ENCODE data around the gene MINAR1.

DNA sequence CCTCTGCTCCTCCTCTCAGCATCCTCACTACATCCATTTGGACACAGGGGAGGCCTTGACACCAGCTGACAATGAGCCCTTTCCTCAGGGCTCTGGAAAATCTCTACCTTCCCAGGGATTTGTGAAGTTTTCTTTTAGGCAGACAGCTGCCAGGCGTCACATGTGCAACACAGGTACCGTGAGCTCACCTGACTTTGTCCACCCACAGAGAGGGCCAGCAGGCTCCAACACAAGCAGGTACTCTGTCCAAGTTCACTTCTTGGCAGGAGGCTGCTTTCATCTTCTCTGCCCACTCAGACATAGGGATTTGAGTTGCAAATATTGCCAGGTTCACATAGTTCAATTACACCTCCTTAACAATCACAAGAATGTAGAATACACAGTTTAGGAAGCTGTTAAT lies 15.3 kb upstream of the MINAR1 start:
- TF ChIP-seq, protein P1, sequence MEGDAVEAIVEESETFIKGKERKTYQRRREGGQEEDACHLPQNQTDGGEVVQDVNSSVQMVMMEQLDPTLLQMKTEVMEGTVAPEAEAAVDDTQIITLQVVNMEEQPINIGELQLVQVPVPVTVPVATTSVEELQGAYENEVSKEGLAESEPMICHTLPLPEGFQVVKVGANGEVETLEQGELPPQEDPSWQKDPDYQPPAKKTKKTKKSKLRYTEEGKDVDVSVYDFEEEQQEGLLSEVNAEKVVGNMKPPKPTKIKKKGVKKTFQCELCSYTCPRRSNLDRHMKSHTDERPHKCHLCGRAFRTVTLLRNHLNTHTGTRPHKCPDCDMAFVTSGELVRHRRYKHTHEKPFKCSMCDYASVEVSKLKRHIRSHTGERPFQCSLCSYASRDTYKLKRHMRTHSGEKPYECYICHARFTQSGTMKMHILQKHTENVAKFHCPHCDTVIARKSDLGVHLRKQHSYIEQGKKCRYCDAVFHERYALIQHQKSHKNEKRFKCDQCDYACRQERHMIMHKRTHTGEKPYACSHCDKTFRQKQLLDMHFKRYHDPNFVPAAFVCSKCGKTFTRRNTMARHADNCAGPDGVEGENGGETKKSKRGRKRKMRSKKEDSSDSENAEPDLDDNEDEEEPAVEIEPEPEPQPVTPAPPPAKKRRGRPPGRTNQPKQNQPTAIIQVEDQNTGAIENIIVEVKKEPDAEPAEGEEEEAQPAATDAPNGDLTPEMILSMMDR (IDR thresholded peaks at IDR 0.05; ENCODE audit: insufficient read depth, low read depth, low read length), result no peak
- TF ChIP-seq EZH2 (IDR thresholded peaks at IDR 0.05; ENCODE audit: insufficient read depth, low read length), result no peak

Data from astrocyte (in vitro differentiated cells and primary cell).